Measurements from ENCODE around the gene SLC9A3.

SLC9A3 gene

DNA sequence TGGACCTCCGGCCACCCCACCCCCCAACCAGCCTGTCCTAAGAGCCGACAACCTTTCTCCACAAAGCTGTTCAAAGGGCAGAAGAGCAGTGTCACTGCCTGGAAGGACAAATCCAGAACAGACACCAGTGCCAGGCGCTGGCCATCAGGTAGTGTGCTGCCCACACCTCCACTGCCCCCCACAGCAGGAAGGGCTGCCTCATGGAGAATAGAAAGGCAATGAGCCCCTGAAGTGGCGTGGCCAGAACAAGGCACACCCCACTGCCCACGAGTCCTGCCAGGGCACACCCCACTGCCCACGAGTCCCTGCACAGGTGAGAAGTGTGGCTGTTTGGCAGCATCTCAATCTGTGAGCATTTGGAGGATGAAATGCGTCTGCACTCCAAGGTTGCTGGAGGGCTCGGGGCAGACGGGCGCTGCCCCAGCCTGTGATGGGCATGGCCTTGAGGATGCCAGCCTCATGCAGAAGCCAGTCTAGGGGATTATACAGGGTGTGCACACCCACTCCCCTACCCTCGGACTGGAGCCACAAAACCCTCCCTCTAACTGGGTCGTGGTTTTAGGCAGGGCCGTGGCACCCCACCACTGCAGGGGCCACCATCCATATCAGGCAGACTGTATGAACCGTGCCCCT lies 2.3 kb upstream of the SLC9A3 start:
- H3K4me2 ChIP-seq (ENCODE audit: low read length) = no peak overlapping the region
- H3K9me2 ChIP-seq (ENCODE audit: low read depth, low read length) = no peaks in the 10 kb centered on the region
- no peak overlapping the region for H3K27ac ChIP-seq (ENCODE audit: low read depth, low read length, poor library complexity, severe bottlenecking)
- H2AFZ ChIP-seq (ENCODE audit: low read length) = no peak overlapping the region
- TF ChIP-seq EZH2 (IDR thresholded peaks at IDR 0.05; ENCODE audit: borderline replicate concordance, low read length) = no peak
- TF ChIP-seq, protein P1, sequence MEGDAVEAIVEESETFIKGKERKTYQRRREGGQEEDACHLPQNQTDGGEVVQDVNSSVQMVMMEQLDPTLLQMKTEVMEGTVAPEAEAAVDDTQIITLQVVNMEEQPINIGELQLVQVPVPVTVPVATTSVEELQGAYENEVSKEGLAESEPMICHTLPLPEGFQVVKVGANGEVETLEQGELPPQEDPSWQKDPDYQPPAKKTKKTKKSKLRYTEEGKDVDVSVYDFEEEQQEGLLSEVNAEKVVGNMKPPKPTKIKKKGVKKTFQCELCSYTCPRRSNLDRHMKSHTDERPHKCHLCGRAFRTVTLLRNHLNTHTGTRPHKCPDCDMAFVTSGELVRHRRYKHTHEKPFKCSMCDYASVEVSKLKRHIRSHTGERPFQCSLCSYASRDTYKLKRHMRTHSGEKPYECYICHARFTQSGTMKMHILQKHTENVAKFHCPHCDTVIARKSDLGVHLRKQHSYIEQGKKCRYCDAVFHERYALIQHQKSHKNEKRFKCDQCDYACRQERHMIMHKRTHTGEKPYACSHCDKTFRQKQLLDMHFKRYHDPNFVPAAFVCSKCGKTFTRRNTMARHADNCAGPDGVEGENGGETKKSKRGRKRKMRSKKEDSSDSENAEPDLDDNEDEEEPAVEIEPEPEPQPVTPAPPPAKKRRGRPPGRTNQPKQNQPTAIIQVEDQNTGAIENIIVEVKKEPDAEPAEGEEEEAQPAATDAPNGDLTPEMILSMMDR (IDR thresholded peaks at IDR 0.05; ENCODE audit: low read length) = no peak
- no peaks in the 10 kb centered on the region for H3F3A ChIP-seq (ENCODE audit: insufficient read depth, low read length)
- H3K79me2 ChIP-seq (ENCODE audit: insufficient read depth, low read length) = no peaks in the 10 kb centered on the region
- H4K20me1 ChIP-seq (ENCODE audit: insufficient read depth, low read length) = no peaks in the 10 kb centered on the region
- peaks cover 5% of the 10 kb centered on the region for H3K4me1 ChIP-seq (ENCODE audit: insufficient read depth, low read length, severe bottlenecking)
- H3K9me3 ChIP-seq (ENCODE audit: low read length) = no peaks in the 10 kb centered on the region
- no peak overlapping the region for H3K9ac ChIP-seq (ENCODE audit: low read length)
- H3K4me3 ChIP-seq (ENCODE audit: low read depth, low read length, poor library complexity, severe bottlenecking) = no peak overlapping the region
- H3K27me3 ChIP-seq (ENCODE audit: insufficient read depth, low read length) = peaks cover 8% of the 10 kb centered on the region; the same call in 1 of the 2 replicates
- H3K36me3 ChIP-seq (ENCODE audit: insufficient read depth, low read length) = no peaks in the 10 kb centered on the region

DNA sequence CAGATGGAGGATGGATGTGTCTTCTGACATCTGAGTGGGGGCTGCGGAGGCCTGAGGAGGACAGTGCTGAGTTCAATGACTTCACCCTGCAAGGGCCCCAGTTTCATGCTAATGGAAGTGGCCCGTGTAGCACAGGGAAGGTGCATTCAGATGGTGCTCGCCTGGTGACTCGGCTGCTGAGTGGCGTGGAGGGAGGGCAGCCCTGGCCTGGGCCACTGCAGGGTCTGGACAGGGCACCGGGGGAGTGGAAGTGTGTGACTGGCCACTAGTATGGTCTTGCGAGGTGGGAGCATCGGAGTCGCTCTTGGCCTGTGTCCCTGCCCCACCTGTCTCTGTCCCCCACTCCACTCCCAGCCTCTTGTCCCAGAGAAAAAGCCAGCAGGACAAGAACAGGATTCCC lies 1.7 kb upstream of the SLC9A3 start:
- Histone ChIP-seq H3K9me2 (ENCODE audit: low read depth, low read length) (no peaks in the 10 kb centered on the region), H3K79me2 (ENCODE audit: insufficient read depth, low read length) (no peaks in the 10 kb centered on the region), H3F3A (ENCODE audit: insufficient read depth, low read length) (no peaks in the 10 kb centered on the region), H3K36me3 (ENCODE audit: insufficient read depth, low read length) (no peaks in the 10 kb centered on the region), H3K9me3 (ENCODE audit: low read length) (no peaks in the 10 kb centered on the region), H2AFZ (ENCODE audit: low read length) (no peak overlapping the region), H3K4me2 (ENCODE audit: low read length) (no peak overlapping the region), H3K9ac (ENCODE audit: low read length) (no peak overlapping the region), H4K20me1 (ENCODE audit: insufficient read depth, low read length) (no peaks in the 10 kb centered on the region), H3K4me1 (ENCODE audit: insufficient read depth, low read length, severe bottlenecking) (peaks cover 5% of the 10 kb centered on the region), H3K27ac (ENCODE audit: low read depth, low read length, poor library complexity, severe bottlenecking) (no peak overlapping the region), H3K27me3 (ENCODE audit: insufficient read depth, low read length) (peaks cover 2% of the 10 kb centered on the region; the same call in 1 of the 2 replicates), H3K4me3 (ENCODE audit: low read depth, low read length, poor library complexity, severe bottlenecking) (no peak overlapping the region)
- TF ChIP-seq EZH2 (IDR thresholded peaks at IDR 0.05; ENCODE audit: borderline replicate concordance, low read length) = no peak
- TF ChIP-seq, protein P1 (IDR thresholded peaks at IDR 0.05; ENCODE audit: low read length) = no peak

DNA sequence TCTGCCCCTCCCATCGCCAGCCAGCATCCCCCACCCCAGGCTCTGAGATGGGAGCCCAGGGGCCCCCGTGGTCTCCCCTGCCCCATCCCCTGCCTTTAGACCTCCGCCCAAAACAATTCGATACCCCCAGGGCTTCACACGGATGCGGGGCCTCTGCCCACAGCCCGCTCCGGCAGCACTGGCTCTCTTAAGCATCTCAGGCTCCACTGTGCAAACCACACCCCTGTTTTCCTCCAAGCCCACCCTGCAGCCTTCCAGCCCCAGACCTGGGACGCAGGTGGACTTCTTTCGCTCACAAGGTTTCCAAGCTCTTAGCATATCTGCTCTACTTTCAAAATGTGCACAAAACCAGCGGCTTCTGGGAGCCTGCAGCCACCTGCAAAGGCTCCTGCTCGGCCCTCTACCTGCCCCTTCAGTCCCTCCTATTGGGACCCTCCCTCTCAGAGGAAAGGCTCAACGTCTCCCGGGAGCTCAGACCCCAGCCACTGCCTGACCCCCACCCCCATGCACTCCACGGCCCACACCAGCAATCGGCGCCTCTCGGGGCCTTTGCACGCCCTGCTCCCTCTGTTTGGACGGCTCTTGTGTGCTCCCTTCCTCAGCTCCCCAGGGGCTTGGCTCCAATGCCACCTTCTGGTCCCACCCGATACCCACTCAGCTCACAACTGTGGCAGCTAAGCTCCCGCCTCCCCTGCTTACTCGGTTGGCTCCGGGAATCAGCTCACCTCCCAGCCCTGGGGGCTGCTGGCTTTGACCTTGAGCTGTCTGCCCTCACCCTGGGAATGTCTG lies 918 bp upstream of the SLC9A3 start:
- no peaks in the 10 kb centered on the region for H3K9me2 ChIP-seq (ENCODE audit: low read depth, low read length)
- no peaks in the 10 kb centered on the region for H3K36me3 ChIP-seq (ENCODE audit: insufficient read depth, low read length)
- H2AFZ ChIP-seq (ENCODE audit: low read length) = no peak overlapping the region
- no peak overlapping the region for H3K4me3 ChIP-seq (ENCODE audit: low read depth, low read length, poor library complexity, severe bottlenecking)
- H3F3A ChIP-seq (ENCODE audit: insufficient read depth, low read length) = no peaks in the 10 kb centered on the region
- no peak overlapping the region for H3K27ac ChIP-seq (ENCODE audit: low read depth, low read length, poor library complexity, severe bottlenecking)
- peaks cover 5% of the 10 kb centered on the region for H3K4me1 ChIP-seq (ENCODE audit: insufficient read depth, low read length, severe bottlenecking)
- no peaks in the 10 kb centered on the region for H3K27me3 ChIP-seq (ENCODE audit: insufficient read depth, low read length)
- H3K9me3 ChIP-seq (ENCODE audit: low read length) = no peaks in the 10 kb centered on the region
- H3K4me2 ChIP-seq (ENCODE audit: low read length) = no peak overlapping the region
- no peak overlapping the region for H3K9ac ChIP-seq (ENCODE audit: low read length)
- no peaks in the 10 kb centered on the region for H4K20me1 ChIP-seq (ENCODE audit: insufficient read depth, low read length)
- TF ChIP-seq, protein P1 (IDR thresholded peaks at IDR 0.05; ENCODE audit: low read length) = no peak
- TF ChIP-seq EZH2 (IDR thresholded peaks at IDR 0.05; ENCODE audit: borderline replicate concordance, low read length) = no peak
- H3K79me2 ChIP-seq (ENCODE audit: insufficient read depth, low read length) = no peaks in the 10 kb centered on the region
